NT2/D1 (cell line): ENCODE data around the gene ITGB4.

Experiments used
- DNase-seq: peaks from one replicate; pipeline ENCODE4 v3.0.0-alpha.2; 2011; ENCODE audit warnings: low read depth, low spot score
- H3K27me3 ChIP-seq: 2 replicates; pipeline ENCODE4 v1.6.0; 2011; ENCODE audit warnings: mild to moderate bottlenecking; ENCODE audit not compliant: insufficient read length, insufficient read depth
- H3K36me3 ChIP-seq: 2 replicates; pipeline ENCODE4 v1.6.1; 2011; ENCODE audit warnings: mild to moderate bottlenecking, low read length, mixed read lengths; ENCODE audit not compliant: insufficient read depth, insufficient read length
- H3K4me1 ChIP-seq: 2 replicates; pipeline ENCODE4 v1.5.1; 2011; ENCODE audit not compliant: insufficient read depth, insufficient read length
- H3K4me3 ChIP-seq: 2 replicates; pipeline ENCODE4 v1.5.1; 2011; ENCODE audit warnings: low read depth; ENCODE audit not compliant: insufficient read length
- H3K9ac ChIP-seq: 2 replicates; pipeline ENCODE4 v1.6.0; 2011; ENCODE audit warnings: low read depth; ENCODE audit not compliant: insufficient read length
- H3K9me3 ChIP-seq: 2 replicates; pipeline ENCODE4 v1.5.1; 2011; ENCODE audit warnings: mild to moderate bottlenecking, low read length; ENCODE audit not compliant: insufficient read depth
- SUZ12 ChIP-seq: IDR thresholded peaks from 2 replicates; pipeline ENCODE4 v1.6.1; 2011; ENCODE audit not compliant: insufficient read length, insufficient read depth; ENCODE audit errors: extremely low read depth
- YY1 ChIP-seq: IDR thresholded peaks from 2 replicates; pipeline ENCODE4 v1.6.1; 2011; ENCODE audit not compliant: insufficient read length, insufficient read depth
- ZNF274 ChIP-seq: IDR thresholded peaks from 2 replicates; pipeline ENCODE4 v1.6.1; 2011; ENCODE audit warnings: mild to moderate bottlenecking, low read depth, low read length

Gene ITGB4

GRCh38 chr17:75791254-75791653 is 70.0 kb downstream of the ITGB4 start:
- Histone ChIP-seq H3K9me3 (no peaks in the 10 kb centered on the region), H3K9ac (no peak overlapping the region), H3K4me3 (no peak overlapping the region), H3K4me1 (no peaks in the 10 kb centered on the region), H3K27me3 (no peaks in the 10 kb centered on the region), H3K36me3 (peaks cover 43% of the 10 kb centered on the region)
- DNase-seq, result no peak
- TF ChIP-seq ZNF274, result no peak
- TF ChIP-seq YY1, result no peak
- TF ChIP-seq SUZ12, result no peak

- H3K9ac ChIP-seq, result no peak overlapping the region
- DNase-seq, result no peak
- TF ChIP-seq ZNF274 (no peak), YY1 (no peak), SUZ12 (no peak)
- H3K27me3 ChIP-seq, result no peaks in the 10 kb centered on the region
- no peak overlapping the region for H3K4me3 ChIP-seq
- no peaks in the 10 kb centered on the region for H3K9me3 ChIP-seq
- H3K4me1 ChIP-seq, result no peaks in the 10 kb centered on the region
- peaks cover 57% of the 10 kb centered on the region for H3K36me3 ChIP-seq
Measured at GRCh38 chr17:75793460-75793859, 72.2 kb downstream of the ITGB4 start.

- H3K4me1 ChIP-seq, result no peaks in the 10 kb centered on the region
- no peak for TF ChIP-seq ZNF274
- TF ChIP-seq YY1, result no peak
- TF ChIP-seq SUZ12, result no peak
- no peaks in the 10 kb centered on the region for H3K27me3 ChIP-seq
- no peak overlapping the region for H3K4me3 ChIP-seq
- H3K9me3 ChIP-seq, result no peaks in the 10 kb centered on the region
- H3K9ac ChIP-seq, result no peak overlapping the region
- peaks cover 66% of the 10 kb centered on the region for H3K36me3 ChIP-seq
- DNase-seq, result no peak
Measured at GRCh38 chr17:75795820-75796607, 74.8 kb downstream of the ITGB4 start.

DNA sequence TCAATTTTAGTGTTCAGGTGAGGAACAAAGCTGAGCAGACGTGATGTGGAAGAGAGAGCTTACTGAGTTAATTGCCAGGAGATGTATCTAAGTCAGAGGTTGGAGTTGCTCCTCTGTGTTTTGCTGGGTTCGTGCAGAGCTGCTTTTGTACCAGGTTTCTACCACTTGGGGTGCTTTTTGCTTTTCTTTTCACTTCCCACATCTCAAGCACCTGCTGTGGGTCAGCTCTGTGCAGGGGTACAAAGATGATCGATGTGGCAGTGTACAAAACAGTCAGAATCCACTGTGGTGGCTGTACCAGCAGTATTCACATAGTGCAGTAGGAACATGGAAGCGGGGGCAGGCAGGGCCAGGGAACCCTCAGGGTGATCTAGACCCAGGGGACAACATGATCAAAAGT is 78.1 kb downstream of the ITGB4 start:
- no peaks in the 10 kb centered on the region for H3K9me3 ChIP-seq
- no peaks in the 10 kb centered on the region for H3K27me3 ChIP-seq
- peaks cover 51% of the 10 kb centered on the region for H3K36me3 ChIP-seq
- TF ChIP-seq SUZ12, result no peak
- no peak for TF ChIP-seq YY1
- TF ChIP-seq ZNF274, result no peak
- H3K4me3 ChIP-seq, result no peak overlapping the region
- H3K4me1 ChIP-seq, result no peaks in the 10 kb centered on the region
- DNase-seq, result no peak
- H3K9ac ChIP-seq, result no peak overlapping the region

DNA sequence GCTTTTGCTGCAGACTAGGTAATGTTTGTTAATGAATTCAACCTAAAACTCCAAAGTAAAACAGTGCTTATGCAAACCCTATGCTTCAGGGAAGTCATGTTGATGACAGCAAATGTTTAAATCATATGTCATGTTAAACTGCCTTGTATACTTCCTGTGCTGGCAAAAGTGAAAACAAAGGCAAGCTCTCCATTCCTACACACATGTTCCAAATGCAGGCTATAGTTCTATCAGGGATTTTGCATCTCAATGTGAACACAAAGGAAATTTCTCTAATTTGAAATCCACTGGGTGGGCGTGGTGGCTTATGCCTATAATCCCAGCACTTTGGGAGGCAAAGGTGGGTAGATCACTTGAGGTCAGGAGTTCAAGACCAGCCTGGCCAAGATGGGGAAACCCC is 82.6 kb downstream of the ITGB4 start:
- no peak overlapping the region for H3K4me3 ChIP-seq
- DNase-seq, result no peak
- peaks cover 7% of the 10 kb centered on the region for H3K4me1 ChIP-seq
- H3K9ac ChIP-seq, result no peak overlapping the region
- peaks cover 21% of the 10 kb centered on the region for H3K36me3 ChIP-seq
- no peaks in the 10 kb centered on the region for H3K9me3 ChIP-seq
- H3K27me3 ChIP-seq, result no peaks in the 10 kb centered on the region
- TF ChIP-seq SUZ12 (no peak), YY1 (no peak), ZNF274 (no peak)

GRCh38 chr17:75806822-75807500 is 85.7 kb downstream of the ITGB4 start:
- no peak for DNase-seq
- no peak overlapping the region for H3K4me3 ChIP-seq
- H3K9me3 ChIP-seq, result no peaks in the 10 kb centered on the region
- no peaks in the 10 kb centered on the region for H3K27me3 ChIP-seq
- H3K9ac ChIP-seq, result no peak overlapping the region
- peaks cover 32% of the 10 kb centered on the region for H3K36me3 ChIP-seq
- H3K4me1 ChIP-seq, result peaks cover 16% of the 10 kb centered on the region
- TF ChIP-seq ZNF274 (no peak), YY1 (no peak), SUZ12 (no peak)
